BLaER1 (cell line): ENCODE measurements around the gene YAF2.

Source experiments
- H3K27ac ChIP-seq: shearing (Covaris generic); formaldehyde crosslinking; 2 replicates; pipeline ENCODE4 v1.8.1; 2022
- H3K27me3 ChIP-seq: shearing (Covaris generic); formaldehyde crosslinking; 2 replicates; pipeline ENCODE4 v1.8.1; 2022
- H3K36me3 ChIP-seq: shearing (Covaris generic); formaldehyde crosslinking; 2 replicates; pipeline ENCODE4 v1.8.1; 2022
- H3K4me1 ChIP-seq: shearing (Covaris generic); formaldehyde crosslinking; 2 replicates; pipeline ENCODE4 v1.8.1; 2022
- H3K4me2 ChIP-seq: shearing (Covaris generic); formaldehyde crosslinking; 2 replicates; pipeline ENCODE4 v1.8.1; 2022
- H3K4me3 ChIP-seq: shearing (Covaris generic); formaldehyde crosslinking; 2 replicates; pipeline ENCODE4 v1.8.1; 2022
- H3K9ac ChIP-seq: shearing (Covaris generic); formaldehyde crosslinking; 2 replicates; pipeline ENCODE4 v1.8.1; 2022
- H3K9me3 ChIP-seq: shearing (Covaris generic); formaldehyde crosslinking; 2 replicates; pipeline ENCODE4 v1.8.1; 2022
- H4K20me1 ChIP-seq: shearing (Covaris generic); formaldehyde crosslinking; 2 replicates; pipeline ENCODE4 v1.8.1; 2022
- Cebpa-rat ChIP-seq: shearing (Covaris generic); IDR thresholded peaks from 2 replicates; pipeline ENCODE4 v1.8.1; 2022

YAF2 gene

GRCh38 chr12:42156232-42156631, 81.8 kb downstream of the YAF2 start:
- Histone ChIP-seq H3K4me3 (no peak overlapping the region), H3K4me1 (no peaks in the 10 kb centered on the region)

GRCh38 chr12:42145552-42146215, 92.4 kb downstream of the YAF2 start:
- Histone ChIP-seq H3K27ac (no peak overlapping the region), H3K27me3 (no peaks in the 10 kb centered on the region), H4K20me1 (peaks cover 36% of the 10 kb centered on the region), H3K4me2 (peak overlapping the region; percentile 77), H3K9me3 (no peaks in the 10 kb centered on the region), H3K9ac (peak overlapping the region; percentile 90; the same call in 1 of the 2 replicates), H3K36me3 (no peaks in the 10 kb centered on the region), H3K4me3 (no peak overlapping the region), H3K4me1 (peaks cover 43% of the 10 kb centered on the region)
- TF ChIP-seq Cebpa-rat: no peak

More at GRCh38 chr12:42156232-42156631, 81.8 kb downstream of the YAF2 start:
- Histone ChIP-seq H4K20me1 (no peaks in the 10 kb centered on the region), H3K27ac (no peak overlapping the region), H3K4me2 (no peak overlapping the region), H3K27me3 (no peaks in the 10 kb centered on the region), H3K36me3 (peaks cover 25% of the 10 kb centered on the region), H3K9ac (no peak overlapping the region), H3K9me3 (no peaks in the 10 kb centered on the region)
- TF ChIP-seq Cebpa-rat: no peak

GRCh38 chr12:42145197-42145549, 92.9 kb downstream of the YAF2 start:
- Histone ChIP-seq H4K20me1 (peaks cover 42% of the 10 kb centered on the region), H3K9ac (peak overlapping the region; percentile 90), H3K27me3 (no peaks in the 10 kb centered on the region), H3K27ac (no peak overlapping the region), H3K4me1 (peaks cover 43% of the 10 kb centered on the region), H3K9me3 (no peaks in the 10 kb centered on the region), H3K36me3 (no peaks in the 10 kb centered on the region), H3K4me3 (peak overlapping the region; percentile 99), H3K4me2 (peak overlapping the region; percentile 77)
- TF ChIP-seq Cebpa-rat: no peak

GRCh38 chr12:42144408-42145196, 93.4 kb downstream of the YAF2 start, which contains the start of gene GXYLT1:
GXYLT1 (minus strand) TSS chr12:42144874; CDS start chr12:42144646, 228 bp downstream.
- peaks cover 47% of the 10 kb centered on the region for H4K20me1 ChIP-seq
- H3K9me3 ChIP-seq: no peaks in the 10 kb centered on the region
- TF ChIP-seq Cebpa-rat: no peak
- no peaks in the 10 kb centered on the region for H3K36me3 ChIP-seq
- H3K4me3 ChIP-seq: peak within 1 kb of the TSS; percentile 99
- peak within 1 kb of the TSS; percentile 77 for H3K4me2 ChIP-seq
- no peaks in the 10 kb centered on the region for H3K27me3 ChIP-seq
- H3K4me1 ChIP-seq: peaks cover 43% of the 10 kb centered on the region
- peak within 1 kb of the TSS; percentile 90 for H3K9ac ChIP-seq
- peak within 1 kb of the TSS; percentile 84 for H3K27ac ChIP-seq

GRCh38 chr12:42144158-42144407, 94.0 kb downstream of the YAF2 start:
- Histone ChIP-seq H3K4me2 (peak overlapping the region; percentile 77), H3K9me3 (no peaks in the 10 kb centered on the region), H3K4me3 (peak overlapping the region; percentile 99), H4K20me1 (peaks cover 52% of the 10 kb centered on the region), H3K27me3 (no peaks in the 10 kb centered on the region), H3K36me3 (no peaks in the 10 kb centered on the region), H3K27ac (peak overlapping the region; percentile 84), H3K9ac (peak overlapping the region; percentile 90), H3K4me1 (peaks cover 43% of the 10 kb centered on the region)
- TF ChIP-seq Cebpa-rat: no peak

DNA sequence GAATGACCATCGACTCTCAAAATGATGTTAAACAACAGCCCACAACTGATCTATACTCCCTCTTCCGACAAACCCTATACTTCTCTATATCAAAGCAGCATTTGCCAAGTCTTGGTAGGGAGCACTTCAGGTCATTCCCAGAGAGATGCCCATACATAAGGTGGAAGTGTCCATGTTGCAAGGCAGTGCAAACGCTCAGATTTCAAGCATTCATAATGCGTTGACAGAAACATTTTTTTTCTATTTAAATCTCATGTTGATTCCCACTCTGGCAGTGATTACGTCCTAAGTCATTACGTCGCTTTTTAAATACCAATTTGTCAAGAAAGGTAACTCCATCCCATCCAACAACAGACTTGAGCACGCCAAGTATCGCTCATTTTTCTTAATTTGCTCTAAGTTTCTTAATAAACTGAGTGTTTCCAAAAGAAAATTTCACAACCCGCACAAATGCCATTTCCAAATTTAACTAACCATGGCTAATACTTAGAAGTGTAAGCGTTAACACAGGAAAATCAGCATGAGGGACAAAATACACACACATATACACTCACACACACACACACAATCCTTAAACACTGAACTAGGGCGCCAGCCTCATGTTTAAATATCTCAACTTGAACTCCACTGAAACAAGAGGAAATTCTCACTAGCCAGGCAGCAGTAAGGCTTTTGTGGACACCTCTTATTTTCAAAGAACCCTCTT, 94.4 kb downstream of the YAF2 start:
- H3K9ac ChIP-seq: peak overlapping the region; percentile 90
- H3K9me3 ChIP-seq: no peaks in the 10 kb centered on the region
- H3K36me3 ChIP-seq: no peaks in the 10 kb centered on the region
- peaks cover 47% of the 10 kb centered on the region for H3K4me1 ChIP-seq
- TF ChIP-seq Cebpa-rat: no peak
- no peaks in the 10 kb centered on the region for H3K27me3 ChIP-seq
- H3K4me3 ChIP-seq: peak overlapping the region; percentile 99
- peak overlapping the region; percentile 84; the same call in 1 of the 2 replicates for H3K27ac ChIP-seq
- peaks cover 55% of the 10 kb centered on the region for H4K20me1 ChIP-seq
- H3K4me2 ChIP-seq: peak overlapping the region; percentile 77

DNA sequence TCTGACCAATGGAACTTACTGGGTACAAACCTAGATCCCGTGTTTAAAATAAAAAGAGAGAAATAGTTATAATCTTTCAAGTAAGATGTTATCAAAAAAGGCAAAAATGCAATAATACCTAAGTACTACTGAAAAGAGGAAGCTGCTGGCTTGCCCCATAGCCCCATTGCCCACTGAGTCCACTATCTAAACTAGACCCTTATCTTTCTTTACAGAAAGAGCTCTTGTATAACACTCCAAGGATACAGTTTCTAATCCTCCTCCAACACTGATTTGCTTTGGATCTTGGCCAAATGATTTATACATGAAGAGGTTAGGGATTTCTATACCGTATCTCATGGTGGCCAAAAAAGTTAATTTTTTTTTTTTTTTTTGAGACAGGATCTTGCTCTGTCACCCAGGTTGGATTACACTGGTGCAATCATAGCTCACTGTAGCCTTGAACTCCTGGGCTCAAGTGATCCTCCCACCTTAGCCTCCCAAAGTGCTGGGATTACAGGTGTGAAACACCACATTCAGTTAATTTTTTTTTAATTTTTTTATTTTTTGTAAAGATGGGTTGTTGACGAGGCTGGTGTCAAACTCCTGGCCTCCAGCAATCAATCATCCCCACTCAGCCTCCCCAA, 96.0 kb downstream of the YAF2 start:
- H3K36me3 ChIP-seq: 0 out of 2 replicates have a peak, but pooled peaks cover 4% of the 10 kb centered on the region
- TF ChIP-seq Cebpa-rat: no peak
- H3K27ac ChIP-seq: no peak overlapping the region
- H4K20me1 ChIP-seq: peaks cover 65% of the 10 kb centered on the region
- no peaks in the 10 kb centered on the region for H3K9me3 ChIP-seq
- H3K4me3 ChIP-seq: no peak overlapping the region
- H3K27me3 ChIP-seq: no peaks in the 10 kb centered on the region
- H3K4me1 ChIP-seq: peaks cover 46% of the 10 kb centered on the region
- no peak overlapping the region for H3K9ac ChIP-seq
- H3K4me2 ChIP-seq: peak overlapping the region; percentile 77

DNA sequence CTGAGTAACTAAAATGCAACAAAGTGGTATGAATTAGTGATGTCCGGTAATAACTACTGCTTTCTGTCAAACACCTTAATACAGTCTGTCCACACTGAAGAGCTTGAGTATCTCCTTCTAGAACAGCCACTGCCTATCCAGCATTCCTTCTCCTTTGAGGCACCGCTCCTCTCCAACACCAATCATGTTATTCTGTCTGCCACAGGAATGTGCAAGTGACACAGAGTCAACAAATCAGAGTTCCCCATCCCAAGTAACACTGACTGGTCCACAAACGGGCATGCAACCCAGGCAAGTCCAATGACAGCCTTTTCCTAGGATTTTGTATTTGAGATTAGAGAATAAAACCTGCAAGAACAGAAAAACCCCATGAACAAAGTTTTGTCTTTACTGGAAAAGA, 97.1 kb downstream of the YAF2 start:
- Histone ChIP-seq H3K4me2 (no peak overlapping the region), H3K9me3 (peaks cover 4% of the 10 kb centered on the region; the same call in 1 of the 2 replicates), H3K4me3 (no peak overlapping the region), H3K36me3 (0 out of 2 replicates have a peak, but pooled peaks cover 4% of the 10 kb centered on the region), H4K20me1 (peaks cover 65% of the 10 kb centered on the region), H3K4me1 (peaks cover 34% of the 10 kb centered on the region), H3K9ac (no peak overlapping the region), H3K27me3 (no peaks in the 10 kb centered on the region), H3K27ac (no peak overlapping the region)
- no peak for TF ChIP-seq Cebpa-rat

DNA sequence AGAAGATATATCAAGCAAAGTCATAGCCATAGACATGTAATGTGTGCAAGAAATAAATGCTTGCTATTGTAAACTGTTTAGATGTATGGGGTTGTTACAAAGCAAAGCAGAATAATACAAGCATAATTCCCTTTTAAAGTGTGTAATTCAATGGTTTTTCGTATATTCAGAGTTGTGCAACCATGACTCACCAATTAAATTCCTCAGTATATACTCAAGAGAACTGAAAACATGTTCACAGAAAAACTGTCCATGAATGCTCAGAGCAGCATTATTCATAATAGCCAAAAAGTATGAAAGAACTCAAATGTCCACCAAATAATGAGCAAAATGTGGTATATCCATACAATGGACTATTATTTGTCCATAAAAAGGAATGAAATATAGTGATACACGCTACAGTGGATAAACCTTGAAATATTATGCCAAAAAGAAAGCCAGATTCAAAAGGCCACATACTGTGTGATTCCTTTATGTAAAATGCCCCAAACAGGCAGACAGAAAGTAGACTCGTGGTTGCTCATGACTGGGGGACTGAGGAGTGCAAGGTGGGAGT, 102.7 kb downstream of the YAF2 start:
- H3K9ac ChIP-seq: no peak overlapping the region
- H3K4me1 ChIP-seq: 0 out of 2 replicates have a peak, but pooled peaks cover 4% of the 10 kb centered on the region
- peaks cover 68% of the 10 kb centered on the region for H4K20me1 ChIP-seq
- peaks cover 8% of the 10 kb centered on the region; the same call in 1 of the 2 replicates for H3K36me3 ChIP-seq
- no peaks in the 10 kb centered on the region for H3K27me3 ChIP-seq
- no peak overlapping the region for H3K4me3 ChIP-seq
- no peak for TF ChIP-seq Cebpa-rat
- no peak overlapping the region for H3K27ac ChIP-seq
- H3K4me2 ChIP-seq: no peak overlapping the region
- peaks cover 4% of the 10 kb centered on the region; the same call in 1 of the 2 replicates for H3K9me3 ChIP-seq
